DND-41 (cell line): ENCODE data around the gene SETD3.

Experiments used
- CTCF ChIP-seq: IDR thresholded peaks from 2 replicates; pipeline ENCODE4 v1.5.1; 2012; ENCODE audit warnings: borderline replicate concordance, low read length, moderate library complexity, mild to moderate bottlenecking; ENCODE audit not compliant: poor library complexity, severe bottlenecking; ENCODE audit errors: extremely low read depth
- EZH2 ChIP-seq: IDR thresholded peaks from 3 replicates; pipeline ENCODE4 v1.6.1; 2012; ENCODE audit warnings: borderline replicate concordance, low read depth, mild to moderate bottlenecking, moderate library complexity, low read length, inconsistent platforms; ENCODE audit not compliant: severe bottlenecking

GRCh38 chr14:99462210-99462609 is 18.4 kb downstream of the SETD3 start:
- TF ChIP-seq CTCF, result no peak
- no peak for TF ChIP-seq EZH2
